Endodermal cell (in vitro differentiated cells): ENCODE results near the gene COMMD9. TPM values are rescaled to one million over a fixed set of nuclear protein-coding genes. Genes with fewer than 3 reads are reported as not detected.

Experiments used
- DNase-seq: peaks from one replicate; pipeline ENCODE4 v3.0.0-alpha.2; 2017
- H3K27ac ChIP-seq: 2 replicates; pipeline ENCODE4 v1.5.1; 2013; ENCODE audit warnings: mild to moderate bottlenecking, low read depth, low read length, moderate library complexity
- H3K27me3 ChIP-seq: 2 replicates; pipeline ENCODE4 v1.6.1; 2013; ENCODE audit warnings: mild to moderate bottlenecking, low read length, moderate library complexity; ENCODE audit not compliant: insufficient read depth, control insufficient read depth, poor library complexity, severe bottlenecking
- H3K36me3 ChIP-seq: 2 replicates; pipeline ENCODE4 v1.7.0; 2013; ENCODE audit warnings: mild to moderate bottlenecking, low read length, moderate library complexity; ENCODE audit not compliant: control insufficient read depth, insufficient read depth
- H3K4me1 ChIP-seq: one replicate; pipeline ENCODE4 v1.7.0; 2013; ENCODE audit warnings: low read length; ENCODE audit not compliant: control insufficient read depth, insufficient read depth
- H3K4me3 ChIP-seq: 2 replicates; pipeline ENCODE4 v1.5.1; 2013; ENCODE audit warnings: mild to moderate bottlenecking, low read length, moderate library complexity
- H3K9ac ChIP-seq: 2 replicates; pipeline ENCODE4 v1.6.1; 2013; ENCODE audit warnings: mild to moderate bottlenecking, low read length, moderate library complexity; ENCODE audit not compliant: poor library complexity, severe bottlenecking; ENCODE audit errors: extremely low read depth
- H3K9me3 ChIP-seq: 2 replicates; pipeline ENCODE4 v1.6.1; 2013; ENCODE audit warnings: mild to moderate bottlenecking, low read length, moderate library complexity; ENCODE audit not compliant: control insufficient read depth
- H3K27ac Mint-ChIP-seq: 2 replicates; pipeline ENCODE4 v1.8.0; 2020; ENCODE audit warnings: mixed read lengths
- H3K27me3 Mint-ChIP-seq: 2 replicates; pipeline ENCODE4 v1.8.0; 2021; ENCODE audit warnings: mild to moderate bottlenecking, mixed read lengths; ENCODE audit not compliant: insufficient read depth
- H3K36me3 Mint-ChIP-seq: 2 replicates; pipeline ENCODE4 v1.8.0; 2020; ENCODE audit warnings: low read depth, mixed read lengths
- H3K4me1 Mint-ChIP-seq: 2 replicates; pipeline ENCODE4 v1.8.0; 2020; ENCODE audit warnings: mixed read lengths
- H3K4me3 Mint-ChIP-seq: 2 replicates; pipeline ENCODE4 v1.8.0; 2020; ENCODE audit warnings: mild to moderate bottlenecking, moderate library complexity, mixed read lengths
- H3K9me3 Mint-ChIP-seq: 2 replicates; pipeline ENCODE4 v1.8.0; 2020; ENCODE audit warnings: mild to moderate bottlenecking, mixed read lengths
- CTCF ChIP-seq: fragments of 200-600 bp; sonication (generic); conservative IDR thresholded peaks from 2 replicates; pipeline ENCODE4 v1.5.0; 2021; ENCODE audit warnings: antibody characterized with exemption, mild to moderate bottlenecking
- WGBS, 2 experiments: methylation state at CpG; one replicate each; pipeline versions ENCODE4 v1.1.5 to v1.1.7; 2013; ENCODE audit warnings: missing lambda C conversion rate in 2 of 2, mixed read lengths in 1 of 2; ENCODE audit not compliant: insufficient coverage in 1 of 2, insufficient read length in 1 of 2; 5-methylcytosine and 5-hydroxymethylcytosine counted together
- total RNA-seq, 2 donors: library from RNA; stranded (reverse); fragmentation: NEBNext Ultra II Directional in 1 of 2; extraction: Animal tissue kit (Norgen Biotek cat#: 25700) in 1 of 2; gene quantifications; 2 replicates in 1 of 2; 3 replicates in 1 of 2; pipeline ENCODE4 v1.2.1, GENCODE V29; 2021

COMMD9 gene
- total RNA-seq, 2 donors from 2014 or later, result 32.3 to 53.5 TPM

- H3K4me1 ChIP-seq, result no peaks in the 10 kb centered on the region
- Mint-ChIP-seq H3K36me3 (no peaks in the 10 kb centered on the region), H3K4me1 (peaks cover 8% of the 10 kb centered on the region)
Observed at GRCh38 chr11:36264973-36265344, 24.3 kb downstream of the COMMD9 start.

DNA sequence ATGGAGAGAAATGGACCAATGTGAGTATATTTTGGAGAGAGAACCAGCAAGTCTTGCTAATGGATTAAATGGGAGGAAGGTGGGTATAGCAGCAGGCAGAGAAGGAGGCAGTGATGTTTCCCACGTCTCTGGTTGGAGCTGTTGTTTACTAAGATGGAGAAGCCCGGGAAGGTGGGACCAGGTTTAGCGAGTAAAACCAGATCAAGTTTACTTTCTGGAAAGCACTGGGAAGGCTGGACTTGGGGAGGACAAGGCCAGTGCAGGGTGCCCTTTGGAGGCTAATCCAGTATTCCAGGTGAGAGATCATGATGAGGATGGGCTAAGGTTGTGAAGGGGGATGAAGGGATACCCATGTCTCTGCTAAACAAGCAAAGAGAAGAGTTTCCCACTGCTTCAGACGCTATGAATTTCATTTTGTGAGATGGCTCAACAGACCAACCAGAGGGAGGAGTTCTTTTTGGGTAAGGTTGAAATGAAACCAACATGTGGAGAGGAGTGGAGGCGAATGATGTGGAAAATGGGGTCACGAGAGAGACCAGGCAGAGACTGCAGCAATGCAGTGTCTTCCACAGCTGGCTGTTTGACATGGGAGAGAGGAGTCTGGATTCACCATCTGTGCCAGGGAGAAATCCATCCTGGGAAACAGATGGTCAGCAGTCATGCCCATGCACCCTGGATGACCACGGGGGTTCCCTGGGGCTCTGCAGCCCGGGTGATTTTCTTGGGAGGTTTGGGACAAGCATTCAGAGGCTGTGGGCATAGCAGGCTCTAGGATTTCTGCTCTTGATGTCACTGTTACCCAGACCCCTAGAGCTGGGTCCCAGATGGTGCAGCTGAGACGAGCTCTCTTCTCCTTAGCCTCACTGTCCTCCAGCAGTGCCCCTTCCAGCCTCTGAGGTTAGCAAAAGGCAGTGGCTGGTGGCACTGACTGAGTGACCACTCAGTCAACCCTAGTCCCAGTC is 24.9 kb downstream of the COMMD9 start:
- Mint-ChIP-seq H3K27ac (no peak overlapping the region), H3K9me3 (no peaks in the 10 kb centered on the region), H3K4me3 (no peak overlapping the region), H3K36me3 (no peaks in the 10 kb centered on the region), H3K27me3 (peaks cover 23% of the 10 kb centered on the region), H3K4me1 (peaks cover 8% of the 10 kb centered on the region)
- DNase-seq, result no peak
- Histone ChIP-seq H3K9ac (no peak overlapping the region), H3K27me3 (no peaks in the 10 kb centered on the region), H3K4me3 (no peak overlapping the region), H3K36me3 (no peaks in the 10 kb centered on the region), H3K9me3 (no peaks in the 10 kb centered on the region), H3K27ac (no peak overlapping the region), H3K4me1 (no peaks in the 10 kb centered on the region)
- peak; percentile 23 for TF ChIP-seq CTCF
- WGBS, 2 experiments, result 77 to 83% methylated on average over 7 to 9 of the region's 9 CpGs

More at GRCh38 chr11:36264973-36265344, 24.3 kb downstream of the COMMD9 start:
- no peaks in the 10 kb centered on the region for H3K36me3 ChIP-seq
- no peak overlapping the region for H3K9ac ChIP-seq
- DNase-seq, result no peak
- Mint-ChIP-seq H3K4me3 (no peak overlapping the region), H3K27me3 (peaks cover 22% of the 10 kb centered on the region), H3K27ac (no peak overlapping the region), H3K9me3 (no peaks in the 10 kb centered on the region)
- no peak for TF ChIP-seq CTCF
- H3K9me3 ChIP-seq, result no peaks in the 10 kb centered on the region
- 89 to 100% methylated on average over 2 to 5 of the region's 5 CpGs for WGBS, 2 experiments
- no peak overlapping the region for H3K4me3 ChIP-seq
- no peaks in the 10 kb centered on the region for H3K27me3 ChIP-seq
- no peak overlapping the region for H3K27ac ChIP-seq

- H3K4me3 Mint-ChIP-seq, result no peak overlapping the region
- no peak overlapping the region for H3K4me3 ChIP-seq
- WGBS, 2 experiments, result 75 to 88% methylated on average over 3 to 4 of the region's 4 CpGs
- H3K36me3 Mint-ChIP-seq, result no peaks in the 10 kb centered on the region
- H3K27me3 ChIP-seq, result no peaks in the 10 kb centered on the region
- TF ChIP-seq CTCF, result no peak
- H3K27me3 Mint-ChIP-seq, result peaks cover 13% of the 10 kb centered on the region
- peaks cover 5% of the 10 kb centered on the region for H3K4me1 ChIP-seq
- peaks cover 5% of the 10 kb centered on the region for H3K9me3 ChIP-seq
- no peak overlapping the region for H3K27ac Mint-ChIP-seq
- H3K4me1 Mint-ChIP-seq, result peaks cover 24% of the 10 kb centered on the region
- DNase-seq, result no peak
- no peak overlapping the region for H3K9ac ChIP-seq
- H3K36me3 ChIP-seq, result no peaks in the 10 kb centered on the region
- peaks cover 3% of the 10 kb centered on the region for H3K9me3 Mint-ChIP-seq
- H3K27ac ChIP-seq, result no peak overlapping the region
Observed at GRCh38 chr11:36261094-36261493, 28.1 kb downstream of the COMMD9 start.
